HEK293 (cell line): Measurements from ENCODE around the gene PAF1.

Experiments used
- ATF2 ChIP-seq: fragments of 450-650 bp; formaldehyde crosslinking; IDR thresholded peaks from 2 replicates; pipeline ENCODE4 v1.5.1; 2016; ENCODE audit warnings: missing biosample characterization, missing genetic modification characterization, low read depth
- BCL11B ChIP-seq: fragments of 450-650 bp; formaldehyde crosslinking; IDR thresholded peaks from 2 replicates; pipeline ENCODE4 v1.5.1; 2016; ENCODE audit warnings: low read depth, missing biosample characterization, missing genetic modification characterization
- CTCF ChIP-seq: fragments of 450-650 bp; formaldehyde crosslinking; IDR thresholded peaks from 2 replicates; pipeline ENCODE4 v1.5.1; 2016; ENCODE audit warnings: missing biosample characterization, missing genetic modification characterization
- KLF1 ChIP-seq: fragments of 450-650 bp; formaldehyde crosslinking; IDR thresholded peaks from 2 replicates; pipeline ENCODE4 v1.5.1; 2016; ENCODE audit warnings: missing biosample characterization, missing genetic modification characterization
- REST ChIP-seq: fragments of 450-650 bp; formaldehyde crosslinking; IDR thresholded peaks from 2 replicates; pipeline ENCODE4 v1.5.1; 2016; ENCODE audit warnings: missing biosample characterization, missing genetic modification characterization
- SP3 ChIP-seq: fragments of 450-650 bp; formaldehyde crosslinking; IDR thresholded peaks from 2 replicates; pipeline ENCODE4 v1.5.1; 2016; ENCODE audit warnings: missing biosample characterization, missing genetic modification characterization
- ZEB2 ChIP-seq: fragments of 450-650 bp; formaldehyde crosslinking; IDR thresholded peaks from 2 replicates; pipeline ENCODE4 v1.5.1; 2016; ENCODE audit warnings: missing biosample characterization, missing genetic modification characterization
- ZFP69B ChIP-seq: fragments of 450-650 bp; formaldehyde crosslinking; IDR thresholded peaks from 2 replicates; pipeline ENCODE4 v1.5.1; 2016; ENCODE audit warnings: missing biosample characterization, missing genetic modification characterization
- ZIC2 ChIP-seq: fragments of 450-650 bp; formaldehyde crosslinking; IDR thresholded peaks from 2 replicates; pipeline ENCODE4 v1.5.1; 2016; ENCODE audit warnings: missing biosample characterization, missing genetic modification characterization
- ZNF140 ChIP-seq: fragments of 450-650 bp; formaldehyde crosslinking; IDR thresholded peaks from 2 replicates; pipeline ENCODE4 v1.5.1; 2016; ENCODE audit warnings: missing biosample characterization, missing genetic modification characterization
- ZNF2 ChIP-seq: fragments of 450-650 bp; formaldehyde crosslinking; IDR thresholded peaks from 2 replicates; pipeline ENCODE4 v1.5.1; 2016; ENCODE audit warnings: missing biosample characterization, missing genetic modification characterization
- ZNF239 ChIP-seq: fragments of 450-650 bp; formaldehyde crosslinking; IDR thresholded peaks from 2 replicates; pipeline ENCODE4 v1.5.1; 2016; ENCODE audit warnings: missing biosample characterization, missing genetic modification characterization
- ZNF324 ChIP-seq: fragments of 450-650 bp; formaldehyde crosslinking; IDR thresholded peaks from 2 replicates; pipeline ENCODE4 v1.5.1; 2016; ENCODE audit warnings: missing biosample characterization, missing genetic modification characterization
- ZNF341 ChIP-seq: fragments of 450-650 bp; formaldehyde crosslinking; IDR thresholded peaks from 2 replicates; pipeline ENCODE4; 2016; ENCODE audit warnings: low read depth, missing biosample characterization, missing genetic modification characterization
- ZNF366 ChIP-seq: fragments of 450-650 bp; formaldehyde crosslinking; conservative IDR thresholded peaks from 2 replicates; pipeline ENCODE4 v1.5.1; 2016; ENCODE audit warnings: missing biosample characterization, missing genetic modification characterization
- ZNF391 ChIP-seq: fragments of 450-650 bp; formaldehyde crosslinking; IDR thresholded peaks from 2 replicates; pipeline ENCODE4 v1.5.1; 2016; ENCODE audit warnings: low read depth, missing biosample characterization, missing genetic modification characterization, borderline replicate concordance
- ZNF433 ChIP-seq: fragments of 450-650 bp; formaldehyde crosslinking; IDR thresholded peaks from 2 replicates; pipeline ENCODE4 v1.5.1; 2016; ENCODE audit warnings: missing biosample characterization, missing genetic modification characterization, low read depth
- ZNF530 ChIP-seq: fragments of 450-650 bp; formaldehyde crosslinking; IDR thresholded peaks from 2 replicates; pipeline ENCODE4 v1.5.1; 2016; ENCODE audit warnings: low read depth, missing biosample characterization, missing genetic modification characterization
- ZNF645 ChIP-seq: fragments of 450-650 bp; formaldehyde crosslinking; IDR thresholded peaks from 2 replicates; pipeline ENCODE4; 2016; ENCODE audit warnings: missing biosample characterization, missing genetic modification characterization
- ZNF791 ChIP-seq: fragments of 450-650 bp; formaldehyde crosslinking; IDR thresholded peaks from 2 replicates; pipeline ENCODE4 v1.5.1; 2016; ENCODE audit warnings: missing biosample characterization, missing genetic modification characterization
- TF ChIP-seq, protein P1 (sequence below): fragments of 450-650 bp; formaldehyde crosslinking; IDR thresholded peaks from 2 replicates; pipeline ENCODE4 v1.5.1; 2016; ENCODE audit warnings: missing biosample characterization, missing genetic modification characterization
- TF ChIP-seq, protein P2 (sequence below): fragments of 450-650 bp; formaldehyde crosslinking; IDR thresholded peaks from 2 replicates; pipeline ENCODE4 v1.5.1; 2016; ENCODE audit warnings: missing biosample characterization, missing genetic modification characterization
- TF ChIP-seq, protein P3 (sequence below): fragments of 450-650 bp; formaldehyde crosslinking; IDR thresholded peaks from 2 replicates; pipeline ENCODE4 v1.5.1; 2016; ENCODE audit warnings: missing biosample characterization, missing genetic modification characterization
- TF ChIP-seq, protein P4 (sequence below): fragments of 450-650 bp; formaldehyde crosslinking; IDR thresholded peaks from 2 replicates; pipeline ENCODE4 v1.5.1; 2017; ENCODE audit warnings: missing biosample characterization, missing genetic modification characterization

PAF1 gene

GRCh38 chr19:39409208-39410016 is 18.5 kb upstream of the PAF1 start (continued):
- TF ChIP-seq, protein P1, sequence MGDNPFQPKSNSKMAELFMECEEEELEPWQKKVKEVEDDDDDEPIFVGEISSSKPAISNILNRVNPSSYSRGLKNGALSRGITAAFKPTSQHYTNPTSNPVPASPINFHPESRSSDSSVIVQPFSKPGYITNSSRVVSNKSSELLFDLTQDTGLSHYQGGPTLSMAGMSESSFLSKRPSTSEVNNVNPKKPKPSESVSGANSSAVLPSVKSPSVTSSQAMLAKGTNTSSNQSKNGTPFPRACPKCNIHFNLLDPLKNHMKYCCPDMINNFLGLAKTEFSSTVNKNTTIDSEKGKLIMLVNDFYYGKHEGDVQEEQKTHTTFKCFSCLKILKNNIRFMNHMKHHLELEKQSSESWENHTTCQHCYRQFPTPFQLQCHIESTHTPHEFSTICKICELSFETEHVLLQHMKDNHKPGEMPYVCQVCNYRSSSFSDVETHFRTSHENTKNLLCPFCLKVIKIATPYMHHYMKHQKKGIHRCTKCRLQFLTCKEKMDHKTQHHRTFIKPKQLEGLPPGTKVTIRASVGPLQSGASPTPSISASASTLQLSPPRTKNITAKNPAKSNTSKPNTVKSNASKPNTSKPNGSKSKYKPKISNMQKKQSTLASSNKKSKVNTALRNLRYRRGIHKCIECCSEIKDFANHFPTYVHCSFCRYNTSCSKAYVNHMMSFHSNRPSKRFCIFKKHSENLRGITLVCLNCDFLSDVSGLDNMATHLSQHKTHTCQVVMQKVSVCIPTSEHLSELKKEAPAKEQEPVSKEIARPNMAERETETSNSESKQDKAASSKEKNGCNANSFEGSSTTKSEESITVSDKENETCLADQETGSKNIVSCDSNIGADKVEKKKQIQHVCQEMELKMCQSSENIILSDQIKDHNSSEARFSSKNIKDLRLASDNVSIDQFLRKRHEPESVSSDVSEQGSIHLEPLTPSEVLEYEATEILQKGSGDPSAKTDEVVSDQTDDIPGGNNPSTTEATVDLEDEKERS (tag by site-specific recombination): peak; percentile 70
- TF ChIP-seq ZNF366 (tag by site-specific recombination) (peak; percentile 62; the same call in 1 of the 2 replicates), ZNF645 (tag by site-specific recombination) (no peak), BCL11B (tag by site-specific recombination) (no peak; the same call in 1 of the 2 replicates), ZNF530 (tag by site-specific recombination) (no peak), ZNF239 (no peak), ZNF140 (tag by site-specific recombination) (no peak), KLF1 (peak; percentile 91), ZEB2 (tag by site-specific recombination) (peak; percentile 100), ZNF324 (tag by site-specific recombination) (peak; percentile 86; the same call in 1 of the 2 replicates), ZFP69B (peak; percentile 73), ZNF791 (tag by site-specific recombination) (no peak), CTCF (tag by site-specific recombination) (peak; percentile 60; the same call in 1 of the 2 replicates), ZIC2 (peak; percentile 52), SP3 (tag by site-specific recombination) (peak; percentile 79), REST (tag by site-specific recombination) (no peak), ZNF2 (peak; percentile 28; the same call in 1 of the 2 replicates), ZNF433 (tag by site-specific recombination) (no peak), ATF2 (tag by site-specific recombination) (peak; percentile 99), ZNF391 (peak; percentile 33; the same call in 1 of the 2 replicates), ZNF341 (tag by site-specific recombination) (peak; percentile 44)
- TF ChIP-seq, protein P2, sequence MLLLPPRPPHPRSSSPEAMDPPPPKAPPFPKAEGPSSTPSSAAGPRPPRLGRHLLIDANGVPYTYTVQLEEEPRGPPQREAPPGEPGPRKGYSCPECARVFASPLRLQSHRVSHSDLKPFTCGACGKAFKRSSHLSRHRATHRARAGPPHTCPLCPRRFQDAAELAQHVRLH: 0 out of 2 replicates have a peak, but pooled peaks have one; percentile 15
- TF ChIP-seq, protein P3, sequence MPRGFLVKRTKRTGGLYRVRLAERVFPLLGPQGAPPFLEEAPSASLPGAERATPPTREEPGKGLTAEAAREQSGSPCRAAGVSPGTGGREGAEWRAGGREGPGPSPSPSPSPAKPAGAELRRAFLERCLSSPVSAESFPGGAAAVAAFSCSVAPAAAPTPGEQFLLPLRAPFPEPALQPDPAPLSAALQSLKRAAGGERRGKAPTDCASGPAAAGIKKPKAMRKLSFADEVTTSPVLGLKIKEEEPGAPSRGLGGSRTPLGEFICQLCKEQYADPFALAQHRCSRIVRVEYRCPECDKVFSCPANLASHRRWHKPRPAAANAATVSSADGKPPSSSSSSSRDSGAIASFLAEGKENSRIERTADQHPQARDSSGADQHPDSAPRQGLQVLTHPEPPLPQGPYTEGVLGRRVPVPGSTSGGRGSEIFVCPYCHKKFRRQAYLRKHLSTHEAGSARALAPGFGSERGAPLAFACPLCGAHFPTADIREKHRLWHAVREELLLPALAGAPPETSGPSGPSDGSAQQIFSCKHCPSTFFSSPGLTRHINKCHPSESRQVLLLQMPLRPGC (tag by site-specific recombination): peak; percentile 63; the same call in 1 of the 2 replicates
- TF ChIP-seq, protein P4, sequence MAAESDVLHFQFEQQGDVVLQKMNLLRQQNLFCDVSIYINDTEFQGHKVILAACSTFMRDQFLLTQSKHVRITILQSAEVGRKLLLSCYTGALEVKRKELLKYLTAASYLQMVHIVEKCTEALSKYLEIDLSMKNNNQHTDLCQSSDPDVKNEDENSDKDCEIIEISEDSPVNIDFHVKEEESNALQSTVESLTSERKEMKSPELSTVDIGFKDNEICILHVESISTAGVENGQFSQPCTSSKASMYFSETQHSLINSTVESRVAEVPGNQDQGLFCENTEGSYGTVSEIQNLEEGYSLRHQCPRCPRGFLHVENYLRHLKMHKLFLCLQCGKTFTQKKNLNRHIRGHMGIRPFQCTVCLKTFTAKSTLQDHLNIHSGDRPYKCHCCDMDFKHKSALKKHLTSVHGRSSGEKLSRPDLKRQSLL (tag by site-specific recombination): peak; percentile 8; the same call in 1 of the 2 replicates
